Adrenal gland (tissue), 5 donors: Measurements from ENCODE around the gene C20orf202.

Source experiments
- CTCF ChIP-seq, 6 experiments: fragments of 450-650 bp in 4 of 6; fragments of 200-600 bp in 2 of 6; sonication (generic) in 1 of 6; IDR thresholded peaks; 1 replicate in 5 of 6; 2 replicates in 1 of 6; pipeline versions ENCODE4 v1.5.1 to v1.8.0; 2016 to 2021; ENCODE audit warnings: antibody characterized with exemption in 6 of 6, mild to moderate bottlenecking in 2 of 6, moderate library complexity in 1 of 6
- POLR2A ChIP-seq, 2 donors: fragments of 450-650 bp; IDR thresholded peaks; one replicate each; pipeline ENCODE4 v1.6.1; 2017; ENCODE audit warnings: antibody characterized with exemption in 2 of 2, mild to moderate bottlenecking in 2 of 2, moderate library complexity in 1 of 2
- donor health status: DM: no; HTN: no; CAD: no.

- no peak for TF ChIP-seq POLR2A (IDR thresholded peaks at IDR 0.05)
- TF ChIP-seq CTCF (IDR thresholded peaks at IDR 0.05) = no peak
Observed at GRCh38 chr20:1154691-1155090, 48.6 kb upstream of the C20orf202 start.
